Cardiac fibroblast (primary cell): ENCODE measurements around the gene SCLT1.
A peak's percentile ranks its signal among the peaks of the same experiment; 100 is the strongest.

Experiments
- DNase-seq, 2 donors: peaks; one replicate each; pipeline versions ENCODE4 v3.0.0 to v3.0.0-alpha.2; 2010; ENCODE audit warnings: low read depth in 2 of 2
- H3K4me3 ChIP-seq, 2 donors: replicated peaks in 1 of 2; 1 replicate in 1 of 2; 2 replicates in 1 of 2; pipeline ENCODE4 v1.5.1; 2011; ENCODE audit warnings: low read depth in 2 of 2, low read length in 2 of 2, mild to moderate bottlenecking in 2 of 2, moderate library complexity in 1 of 2
- CTCF ChIP-seq: IDR thresholded peaks from one replicate; pipeline ENCODE4 v1.5.1; 2011; ENCODE audit warnings: low read depth, mild to moderate bottlenecking, low read length, inconsistent platforms

The SCLT1 gene

GRCh38 chr4:128986908-128987307 lies 106.4 kb downstream of the SCLT1 start:
- no peak for DNase-seq
- no peak for TF ChIP-seq CTCF
- no peak overlapping the region for H3K4me3 ChIP-seq

- no peak for TF ChIP-seq CTCF
- DNase-seq = no peak
- H3K4me3 ChIP-seq = no peak overlapping the region
These were observed 107.3 kb downstream of the SCLT1 start for GRCh38 chr4:128986019-128986418.

- no peak overlapping the region for H3K4me3 ChIP-seq
- TF ChIP-seq CTCF = no peak
These were observed 109.4 kb downstream of the SCLT1 start for GRCh38 chr4:128983771-128984485.

GRCh38 chr4:128981377-128981776 lies 112.0 kb downstream of the SCLT1 start:
- no peak for TF ChIP-seq CTCF
- no peak for DNase-seq

More at GRCh38 chr4:128983771-128984485, 109.4 kb downstream of the SCLT1 start:
- DNase-seq = peak in 1 of 2 donors; percentile 0

GRCh38 chr4:128980816-128981326 lies 112.5 kb downstream of the SCLT1 start:
- H3K4me3 ChIP-seq = no peak overlapping the region
- no peak for DNase-seq
- no peak for TF ChIP-seq CTCF

More at GRCh38 chr4:128981377-128981776, 112.0 kb downstream of the SCLT1 start:
- no peak overlapping the region for H3K4me3 ChIP-seq

- no peak overlapping the region for H3K4me3 ChIP-seq
- DNase-seq = peak; percentile 83 to 88
- TF ChIP-seq CTCF = no peak
These were observed 113.4 kb downstream of the SCLT1 start for GRCh38 chr4:128979934-128980333.

GRCh38 chr4:128978985-128979384 lies 114.4 kb downstream of the SCLT1 start:
- DNase-seq = no peak
- no peak overlapping the region for H3K4me3 ChIP-seq
- TF ChIP-seq CTCF = no peak
